Activated CD8-positive, alpha-beta memory T cell treated with anti-CD3 and anti-CD28 coated beads, Interleukin-2, amount 10 ng/mL, durations not matched to agents 7 days and 5 days (primary cell): ENCODE measurements around the gene CLCC1. TPM values are rescaled to one million over a fixed set of nuclear protein-coding genes. Genes with fewer than 3 reads are reported as not detected.
A peak's percentile ranks its signal among the peaks of the same experiment; 100 is the strongest.
"Not testable (repeated sequence)": the region's sequence is repeated elsewhere in the genome, so short reads cannot be mapped to it uniquely, and the experiment has no call there.

ENCODE experiments used
- ATAC-seq: fragments of 150-1000 bp; cut with Tn5 transposase; one replicate; pipeline ENCODE4 v1.10.0; 2021; ENCODE audit warnings: moderate library complexity
- CTCF ChIA-PET: fragments of 350-600 bp; sonication (Branson Sonifier 250); formaldehyde crosslinking; loops from one replicate; lab custom pipeline; 2021; ENCODE audit warnings: antibody characterized with exemption; lab: Charles Lee
- DNase-seq: peaks from one replicate; pipeline ENCODE4 v3.0.0-alpha.2; 2020
- H3K27ac Mint-ChIP-seq: one replicate; pipeline ENCODE4 v1.8.0; 2021; ENCODE audit warnings: mild to moderate bottlenecking, mixed read lengths
- H3K27me3 Mint-ChIP-seq: one replicate; pipeline ENCODE4 v1.8.0; 2021; ENCODE audit warnings: mixed read lengths
- H3K36me3 Mint-ChIP-seq: one replicate; pipeline ENCODE4 v1.8.0; 2021; ENCODE audit warnings: mild to moderate bottlenecking, mixed read lengths
- H3K4me1 Mint-ChIP-seq: one replicate; pipeline ENCODE4 v1.8.0; 2021; ENCODE audit warnings: mixed read lengths
- H3K4me3 Mint-ChIP-seq: one replicate; pipeline ENCODE4 v1.8.0; 2021; ENCODE audit warnings: mild to moderate bottlenecking, moderate library complexity, mixed read lengths
- H3K9me3 Mint-ChIP-seq: one replicate; pipeline ENCODE4 v1.8.0; 2022; ENCODE audit warnings: low read depth, mixed read lengths
- total RNA-seq, 2 experiments: library from RNA; stranded (reverse); gene quantifications; one replicate each; pipeline ENCODE4 v1.2.3, GENCODE V29; 2021

The CLCC1 gene
- total RNA-seq, 2 experiments from 2014 or later: 14.0 to 16.6 TPM

DNA sequence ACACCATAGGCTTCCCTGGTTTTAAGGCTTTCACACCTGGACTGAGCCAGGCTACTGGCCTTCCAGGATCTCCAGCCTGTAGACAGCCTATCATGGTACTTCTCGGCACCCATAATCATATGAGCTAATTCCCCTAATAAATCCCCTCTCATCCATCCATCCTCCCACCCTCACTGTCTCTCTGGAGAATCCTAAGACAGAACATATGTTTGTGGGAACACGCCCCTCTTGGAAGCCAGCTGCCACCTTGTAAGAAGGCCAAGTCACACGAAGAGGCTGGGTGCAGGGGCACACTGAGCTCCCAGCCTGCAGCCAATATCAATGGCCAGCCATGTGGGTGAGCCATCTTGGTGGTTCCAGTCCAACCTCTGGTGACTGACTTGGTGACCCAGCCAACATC is 7.4 kb downstream of the CLCC1 start:
- DNase-seq (no peak), ATAC-seq (no peak)
- H3K9me3 Mint-ChIP-seq: peaks cover 3% of the 10 kb centered on the region
- peak overlapping the region; percentile 54 for H3K27ac Mint-ChIP-seq
- H3K36me3 Mint-ChIP-seq: peaks cover 48% of the 10 kb centered on the region
- peaks cover 37% of the 10 kb centered on the region for H3K4me1 Mint-ChIP-seq
- CTCF ChIA-PET: interaction anchor here (0.9 to 1.0 kb wide), 3 partner anchors 11 to 73 kb away, joined by 3 read pairs; no protein-coding TSS in a partner anchor
- no peak overlapping the region for H3K4me3 Mint-ChIP-seq
- H3K27me3 Mint-ChIP-seq: peaks cover 6% of the 10 kb centered on the region

DNA sequence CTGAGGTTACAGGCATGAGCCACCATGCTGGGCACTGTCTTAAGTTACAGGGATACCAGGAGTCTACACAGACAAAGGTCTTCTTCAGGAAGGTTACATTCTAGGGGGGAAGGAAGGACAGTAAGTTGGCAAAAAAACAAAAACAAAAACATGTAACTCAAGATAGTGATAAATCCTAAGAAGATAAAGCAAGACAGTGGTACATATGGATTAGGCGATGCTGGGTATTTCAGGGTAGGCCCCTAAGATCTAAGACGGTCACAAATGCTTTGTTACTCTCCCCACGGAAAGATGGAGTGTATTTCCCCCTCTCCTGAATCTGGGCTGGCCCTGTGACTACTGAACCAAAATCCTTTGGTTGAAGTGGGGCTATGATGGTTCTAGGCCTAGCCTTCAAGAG is 8.2 kb downstream of the CLCC1 start:
- ATAC-seq (no peak), DNase-seq (no peak)
- Mint-ChIP-seq H3K27ac (no peak overlapping the region), H3K36me3 (peaks cover 48% of the 10 kb centered on the region), H3K27me3 (peaks cover 6% of the 10 kb centered on the region), H3K9me3 (peaks cover 3% of the 10 kb centered on the region), H3K4me1 (peaks cover 31% of the 10 kb centered on the region), H3K4me3 (no peak overlapping the region)
- CTCF ChIA-PET: no interaction called here

DNA sequence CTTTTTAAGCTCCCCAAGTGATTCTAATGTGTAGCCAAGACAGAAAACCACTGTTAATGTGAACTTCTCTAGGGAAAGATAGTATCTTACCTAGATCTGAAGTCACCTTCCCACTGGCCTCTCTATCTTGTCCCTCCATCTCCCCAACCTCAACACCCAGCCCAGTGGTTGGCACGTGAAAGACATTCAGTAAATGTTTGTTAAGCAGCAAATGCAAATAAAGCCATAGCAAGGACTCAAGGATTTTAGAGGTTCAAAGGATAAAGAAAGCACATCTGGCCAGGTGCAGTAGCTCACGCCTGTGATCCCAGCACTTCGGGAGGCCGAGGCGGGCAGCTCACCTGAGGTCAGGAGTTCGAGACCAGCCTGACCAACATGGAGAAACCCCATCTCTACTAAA is 9.8 kb downstream of the CLCC1 start:
- CTCF ChIA-PET: no interaction called here
- peaks cover 3% of the 10 kb centered on the region for H3K9me3 Mint-ChIP-seq
- no peak for DNase-seq
- no peak for ATAC-seq
- H3K4me3 Mint-ChIP-seq: no peak overlapping the region
- peaks cover 6% of the 10 kb centered on the region for H3K27me3 Mint-ChIP-seq
- H3K27ac Mint-ChIP-seq: no peak overlapping the region
- H3K36me3 Mint-ChIP-seq: peaks cover 43% of the 10 kb centered on the region
- H3K4me1 Mint-ChIP-seq: peaks cover 30% of the 10 kb centered on the region

DNA sequence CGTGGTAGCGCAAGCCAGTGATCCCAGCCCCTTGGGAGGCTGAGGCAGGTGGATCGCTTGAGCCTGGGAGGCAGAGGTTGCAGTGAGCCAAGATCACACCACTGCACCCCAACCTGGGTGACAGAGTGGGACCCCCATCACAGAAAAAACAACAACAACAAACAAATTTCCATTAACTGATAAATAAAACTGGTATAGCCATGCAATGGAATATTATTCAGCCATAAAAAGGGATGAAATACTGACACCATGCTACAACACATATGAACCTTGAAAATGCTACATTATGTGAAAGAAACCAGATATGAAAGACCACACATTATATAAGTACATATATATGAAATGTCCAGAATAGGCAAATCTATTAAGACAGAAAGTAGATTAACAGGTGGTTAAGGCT is 12.0 kb downstream of the CLCC1 start:
- DNase-seq (no peak), ATAC-seq (no peak)
- Mint-ChIP-seq H3K27ac (no peak overlapping the region), H3K4me3 (no peak overlapping the region), H3K36me3 (peaks cover 35% of the 10 kb centered on the region), H3K27me3 (no peaks in the 10 kb centered on the region), H3K9me3 (peaks cover 3% of the 10 kb centered on the region), H3K4me1 (peaks cover 10% of the 10 kb centered on the region)
- CTCF ChIA-PET: no interaction called here

DNA sequence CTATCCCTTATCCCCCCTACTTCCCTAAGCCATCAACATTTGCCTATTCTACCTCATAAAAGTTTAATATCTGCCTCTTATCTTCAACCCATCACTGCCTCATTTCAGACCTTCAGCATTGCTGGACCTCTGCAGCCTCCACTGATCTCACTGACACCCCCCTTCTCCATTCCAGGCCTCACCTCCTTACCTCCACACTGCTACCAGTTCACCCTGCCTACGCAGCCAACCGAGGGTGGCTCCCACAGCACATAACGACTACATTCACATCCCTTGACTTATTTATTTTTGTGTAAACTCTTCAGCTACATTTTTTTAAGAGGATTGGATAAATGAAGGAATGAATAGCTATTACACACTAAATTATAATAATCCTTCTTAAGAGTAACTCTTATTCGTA is 14.2 kb downstream of the CLCC1 start:
- H3K4me3 Mint-ChIP-seq: no peak overlapping the region

DNA sequence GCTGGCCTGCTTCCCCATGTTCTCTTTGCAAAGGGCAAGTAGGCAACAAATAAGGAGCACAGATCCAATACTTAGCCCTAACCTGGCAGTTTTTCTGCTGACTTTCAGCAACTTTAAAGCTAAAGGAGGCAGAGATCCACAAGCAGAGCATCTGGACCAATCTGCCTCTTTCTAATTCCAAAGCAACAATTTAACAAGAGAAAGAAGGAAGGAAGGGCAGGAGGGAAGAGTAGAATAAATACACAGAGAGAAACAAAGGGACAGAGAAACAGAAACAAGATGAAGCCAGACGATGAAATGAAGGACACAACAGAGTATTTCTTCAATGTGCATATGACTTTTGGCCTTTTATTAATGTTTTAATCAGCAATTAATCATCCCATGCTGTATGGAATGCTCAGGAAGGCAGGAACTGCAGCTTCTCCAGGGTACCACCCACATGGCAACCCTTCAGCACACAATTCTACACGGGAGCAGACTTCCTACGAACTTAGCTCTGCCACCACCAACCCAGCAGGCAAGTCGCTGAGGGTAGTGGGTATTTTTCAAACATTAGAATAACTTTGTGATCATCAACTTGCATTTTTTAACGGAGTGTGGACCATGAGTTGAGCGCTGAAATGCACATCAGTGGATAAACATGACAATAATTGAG is 15.3 kb downstream of the CLCC1 start:
- Mint-ChIP-seq H3K4me3 (no peak overlapping the region), H3K4me1 (peaks cover 2% of the 10 kb centered on the region), H3K9me3 (no peaks in the 10 kb centered on the region), H3K27ac (no peak overlapping the region), H3K27me3 (no peaks in the 10 kb centered on the region), H3K36me3 (peaks cover 14% of the 10 kb centered on the region)
- CTCF ChIA-PET: interaction anchor here (1.0 to 1.4 kb wide), 3 partner anchors 13 to 165 kb away, joined by 3 to 5 read pairs (median 5); a partner anchor contains a TSS
- no peak for DNase-seq
- no peak for ATAC-seq

More for the DNA sequence above, 14.2 kb downstream of the CLCC1 start:
- DNase-seq (no peak), ATAC-seq (no peak)
- peaks cover 21% of the 10 kb centered on the region for H3K36me3 Mint-ChIP-seq
- no peaks in the 10 kb centered on the region for H3K27me3 Mint-ChIP-seq
- CTCF ChIA-PET: no interaction called here
- peaks cover 2% of the 10 kb centered on the region for H3K4me1 Mint-ChIP-seq
- H3K9me3 Mint-ChIP-seq: no peaks in the 10 kb centered on the region
- H3K27ac Mint-ChIP-seq: no peak overlapping the region

DNA sequence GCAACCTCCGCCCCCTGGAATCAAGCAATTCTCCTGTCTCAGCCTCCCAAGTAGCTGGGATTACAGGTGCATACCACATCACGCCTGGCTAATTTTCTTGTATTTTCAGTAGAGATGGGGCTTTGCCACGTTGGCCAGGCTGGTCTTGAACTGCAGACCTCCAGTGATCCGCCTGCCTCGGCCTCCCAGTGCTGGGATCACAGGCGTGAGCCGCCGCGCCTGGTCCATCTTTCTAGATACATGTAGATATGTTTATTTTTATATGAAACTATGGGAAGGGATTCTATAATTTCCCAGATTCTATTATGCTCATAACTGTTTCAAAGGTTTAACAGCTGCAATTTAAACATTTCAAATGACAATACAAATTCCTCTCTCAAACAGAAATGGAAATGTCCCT is 27.1 kb downstream of the CLCC1 start:
- CTCF ChIA-PET: no interaction called here
- ATAC-seq (no peak), DNase-seq (no peak)
- H3K4me3 Mint-ChIP-seq: no peak overlapping the region
- no peak overlapping the region for H3K27ac Mint-ChIP-seq
- no peaks in the 10 kb centered on the region for H3K9me3 Mint-ChIP-seq
- H3K27me3 Mint-ChIP-seq: no peaks in the 10 kb centered on the region
- H3K4me1 Mint-ChIP-seq: no peaks in the 10 kb centered on the region
- peaks cover 24% of the 10 kb centered on the region for H3K36me3 Mint-ChIP-seq

DNA sequence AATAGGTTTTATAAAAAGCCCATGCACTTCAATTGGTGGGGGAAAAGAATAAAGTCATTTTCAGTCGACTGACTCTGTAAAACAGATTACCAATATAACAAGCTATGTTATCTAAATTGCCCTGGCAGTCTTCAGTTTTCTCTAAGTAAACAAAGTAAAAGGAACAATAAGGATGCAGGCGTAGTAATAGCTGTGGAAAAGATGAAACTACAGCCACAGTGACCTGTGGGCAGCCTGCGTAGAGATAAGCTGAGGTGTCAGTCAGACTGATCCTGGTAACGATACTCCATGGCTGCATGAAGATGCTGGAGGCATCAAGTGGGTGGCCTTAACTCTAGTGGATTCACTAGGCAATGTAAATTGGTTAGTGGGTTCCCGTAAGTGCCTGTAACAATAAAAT is 29.3 kb downstream of the CLCC1 start:
- CTCF ChIA-PET: interaction anchor here (1.6 kb wide), 1 partner anchor 22 kb away, joined by 3 read pairs; no protein-coding TSS in a partner anchor
- no peaks in the 10 kb centered on the region for H3K27me3 Mint-ChIP-seq
- H3K36me3 Mint-ChIP-seq: peaks cover 31% of the 10 kb centered on the region
- no peak overlapping the region for H3K4me3 Mint-ChIP-seq
- no peak overlapping the region for H3K27ac Mint-ChIP-seq
- DNase-seq: no peak
- no peaks in the 10 kb centered on the region for H3K9me3 Mint-ChIP-seq
- H3K4me1 Mint-ChIP-seq: no peaks in the 10 kb centered on the region
- ATAC-seq: no peak

DNA sequence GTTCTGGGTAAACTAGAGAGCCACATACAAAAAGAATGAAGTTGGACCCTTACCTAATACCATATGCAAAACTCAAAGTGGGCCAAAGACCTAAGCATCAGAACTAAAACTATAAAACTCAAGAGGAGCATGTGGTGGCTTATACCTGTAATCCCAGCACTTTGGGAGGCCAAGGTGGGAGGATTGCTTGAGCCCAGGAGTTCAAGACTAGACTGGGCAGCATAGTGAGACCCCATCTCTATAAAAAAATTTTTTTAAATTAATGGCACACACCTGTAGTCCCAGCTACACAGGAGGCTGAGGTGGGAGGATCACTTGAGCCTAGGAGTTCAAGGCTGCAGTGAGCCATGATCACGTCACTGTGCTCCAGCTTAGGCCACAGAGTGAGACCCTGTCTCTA is 35.7 kb downstream of the CLCC1 start:
- H3K27me3 Mint-ChIP-seq, DNase-seq, ATAC-seq, H3K4me3 Mint-ChIP-seq, H3K27ac Mint-ChIP-seq, H3K9me3 Mint-ChIP-seq, H3K4me1 Mint-ChIP-seq: not testable (repeated sequence)
- CTCF ChIA-PET: interaction anchor here (0.6 kb wide), 1 partner anchor 70 kb away, joined by 3 read pairs; no protein-coding TSS in a partner anchor
- H3K36me3 Mint-ChIP-seq: peaks cover 29% of the 10 kb centered on the region

DNA sequence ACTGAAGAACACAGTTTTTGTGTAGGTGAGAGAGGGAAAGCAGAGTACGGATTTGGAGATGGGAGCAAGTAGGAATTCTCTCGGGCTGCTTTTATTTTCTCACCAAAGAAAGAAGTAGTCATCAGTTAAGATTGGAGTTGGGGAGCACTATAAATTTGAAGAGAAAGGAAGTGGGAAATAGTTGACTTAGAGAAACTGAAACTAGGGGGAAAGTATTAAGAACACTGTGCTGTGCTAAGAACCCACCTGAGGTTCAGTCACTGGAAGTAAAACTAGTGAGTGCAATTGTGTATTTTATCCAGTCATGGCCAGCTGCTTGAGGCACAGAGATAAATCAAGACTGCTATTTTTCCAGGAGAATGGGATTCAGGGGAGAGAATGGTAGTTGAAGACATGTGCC is 37.4 kb downstream of the CLCC1 start:
- Mint-ChIP-seq H3K9me3 (no peaks in the 10 kb centered on the region), H3K4me3 (no peak overlapping the region), H3K27ac (no peak overlapping the region), H3K27me3 (no peaks in the 10 kb centered on the region), H3K36me3 (peaks cover 29% of the 10 kb centered on the region), H3K4me1 (no peaks in the 10 kb centered on the region)
- DNase-seq: no peak
- ATAC-seq: peak; percentile 67
- CTCF ChIA-PET: no interaction called here

DNA sequence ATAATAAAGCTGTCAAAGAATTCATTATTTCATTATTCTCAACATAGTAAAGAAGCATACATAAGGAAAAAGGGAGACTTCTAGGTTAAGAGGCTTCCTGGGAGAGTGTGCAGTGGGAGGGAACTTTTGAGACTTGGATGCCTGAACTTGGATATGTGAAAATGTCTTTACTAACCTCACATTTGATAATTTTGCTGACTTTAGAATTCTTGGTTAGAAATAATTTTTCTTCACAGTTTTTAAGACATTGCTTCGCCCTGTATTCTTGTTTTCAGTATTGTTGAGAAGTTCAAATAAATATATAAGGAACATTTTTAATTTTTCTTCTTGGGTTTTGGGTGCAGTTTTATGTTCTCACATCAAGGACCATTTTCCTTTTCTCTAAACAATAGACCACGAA is 46.5 kb downstream of the CLCC1 start:
- Mint-ChIP-seq H3K9me3 (no peaks in the 10 kb centered on the region), H3K4me3 (no peak overlapping the region), H3K27me3 (no peaks in the 10 kb centered on the region), H3K27ac (no peak overlapping the region), H3K4me1 (no peaks in the 10 kb centered on the region), H3K36me3 (peaks cover 8% of the 10 kb centered on the region)
- CTCF ChIA-PET: no interaction called here
- ATAC-seq: no peak
- no peak for DNase-seq

Other genes with a start within 250 kb of the CLCC1 start
- gene STXBP3, start 216.8 kb downstream of the CLCC1 start, total RNA-seq: 10 to 100 TPM; 46.3 to 48.1 TPM
- gene AKNAD1, start 106.4 kb downstream of the CLCC1 start, total RNA-seq: not detected
- 10 to 100 TPM; 30.8 to 47.3 TPM for gene GPSM2, start 86.5 kb downstream of the CLCC1 start, total RNA-seq
- gene WDR47, start 78.6 kb upstream of the CLCC1 start, total RNA-seq: 10 to 100 TPM; 10.7 to 12.0 TPM
- 10 to 100 TPM; 18.1 to 26.4 TPM for gene TAF13, start 112.5 kb upstream of the CLCC1 start, total RNA-seq
- 10 to 100 TPM; 21.8 to 27.0 TPM for gene TMEM167B, start 127.3 kb upstream of the CLCC1 start, total RNA-seq
- gene ELAPOR1, start 150.6 kb upstream of the CLCC1 start, total RNA-seq: 10 to 100 TPM in 1 of 2 experiments, 1 to 10 TPM in 1; 4.5 to 11.9 TPM